ENCODE measurements around the gene PBX4. TPM values are rescaled to one million over a fixed set of nuclear protein-coding genes. Genes with fewer than 3 reads are reported as not detected.

The PBX4 gene
- total RNA-seq, 2 experiments from 2014 or later = 34.4 to 38.4 TPM

- Mint-ChIP-seq H3K27ac (no peak overlapping the region), H3K36me3 (ENCODE audit: low read depth) (no peaks in the 10 kb centered on the region), H3K27me3 (peaks cover 13% of the 10 kb centered on the region), H3K4me3 (no peak overlapping the region), H3K4me1 (peaks cover 21% of the 10 kb centered on the region), H3K9me3 (no peaks in the 10 kb centered on the region)
- DNase-seq = no peak
- CTCF ChIA-PET = interaction anchor here (0.7 to 1.9 kb wide), 3 partner anchors 9 to 11 kb away, joined by 3 to 7 read pairs (median 3); no protein-coding TSS in a partner anchor
- POLR2A ChIA-PET = no interaction called here
These were observed 74.8 kb downstream of the PBX4 start for GRCh38 chr19:19543640-19544039.

DNA sequence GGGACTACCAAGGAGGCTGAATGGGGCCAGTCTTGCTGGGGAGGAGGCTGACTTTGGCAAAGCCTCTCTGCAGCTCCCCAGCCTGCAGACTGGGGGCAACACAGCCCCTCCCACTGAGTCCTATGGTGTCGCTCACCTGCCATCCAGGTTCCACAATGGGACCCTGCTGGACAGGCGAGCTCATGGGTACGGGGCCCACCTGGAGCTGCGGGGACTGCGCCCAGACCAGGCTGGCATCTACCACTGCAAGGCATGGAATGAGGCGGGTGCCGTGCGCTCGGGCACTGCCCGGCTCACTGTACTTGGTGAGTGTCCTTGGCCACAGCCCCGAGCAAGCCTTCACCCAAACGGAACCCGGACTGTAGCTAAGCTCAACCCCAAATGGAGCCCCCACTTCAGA lies 75.4 kb downstream of the PBX4 start:
- Mint-ChIP-seq H3K27me3 (peaks cover 16% of the 10 kb centered on the region), H3K36me3 (ENCODE audit: low read depth) (no peaks in the 10 kb centered on the region), H3K9me3 (no peaks in the 10 kb centered on the region), H3K4me1 (peaks cover 24% of the 10 kb centered on the region), H3K27ac (no peak overlapping the region), H3K4me3 (no peak overlapping the region)
- ChIA-PET POLR2A (no interaction called here), CTCF (interaction anchor here (0.7 to 1.9 kb wide), 3 partner anchors 10 to 11 kb away, joined by 3 to 7 read pairs (median 3); no protein-coding TSS in a partner anchor)
- no peak for DNase-seq

DNA sequence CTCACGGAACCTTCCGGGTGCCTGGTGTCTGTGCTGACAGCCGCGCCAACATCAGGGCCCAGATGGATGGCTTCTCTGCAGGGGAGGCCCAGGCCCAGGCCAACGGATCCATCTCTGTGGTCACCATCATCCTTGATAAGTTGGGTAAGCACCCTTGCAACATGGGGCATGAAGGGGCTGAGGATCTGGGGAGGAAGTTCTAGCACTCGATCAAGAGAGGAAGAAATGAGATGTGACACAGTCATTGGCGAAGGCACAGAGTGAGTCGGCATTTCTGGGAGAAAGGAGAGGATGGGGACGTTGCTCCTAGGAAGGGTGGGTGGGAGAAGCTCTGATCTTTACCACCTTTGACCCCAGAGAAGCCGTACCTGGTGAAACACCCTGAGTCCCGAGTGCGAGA lies 76.0 kb downstream of the PBX4 start:
- Mint-ChIP-seq H3K4me3 (no peak overlapping the region), H3K27me3 (peaks cover 20% of the 10 kb centered on the region), H3K36me3 (ENCODE audit: low read depth) (no peaks in the 10 kb centered on the region), H3K27ac (no peak overlapping the region), H3K4me1 (peaks cover 28% of the 10 kb centered on the region), H3K9me3 (no peaks in the 10 kb centered on the region)
- POLR2A ChIA-PET = no interaction called here
- no peak for DNase-seq
- CTCF ChIA-PET = interaction anchor here (1.2 kb wide), 1 partner anchor 10 kb away, joined by 3 read pairs; no protein-coding TSS in a partner anchor

GRCh38 chr19:19541616-19542015 lies 76.9 kb downstream of the PBX4 start:
- peaks cover 24% of the 10 kb centered on the region for H3K27me3 Mint-ChIP-seq
- no peak for DNase-seq
- H3K4me3 Mint-ChIP-seq = no peak overlapping the region
- POLR2A ChIA-PET = no interaction called here
- CTCF ChIA-PET = interaction anchor here (1.5 to 1.6 kb wide), 2 partner anchors 9 kb away, joined by 5 to 11 read pairs; no protein-coding TSS in a partner anchor
- H3K4me1 Mint-ChIP-seq = peaks cover 31% of the 10 kb centered on the region
- no peak overlapping the region for H3K27ac Mint-ChIP-seq
- H3K36me3 Mint-ChIP-seq (ENCODE audit: low read depth) = peaks cover 1% of the 10 kb centered on the region
- H3K9me3 Mint-ChIP-seq = no peaks in the 10 kb centered on the region

DNA sequence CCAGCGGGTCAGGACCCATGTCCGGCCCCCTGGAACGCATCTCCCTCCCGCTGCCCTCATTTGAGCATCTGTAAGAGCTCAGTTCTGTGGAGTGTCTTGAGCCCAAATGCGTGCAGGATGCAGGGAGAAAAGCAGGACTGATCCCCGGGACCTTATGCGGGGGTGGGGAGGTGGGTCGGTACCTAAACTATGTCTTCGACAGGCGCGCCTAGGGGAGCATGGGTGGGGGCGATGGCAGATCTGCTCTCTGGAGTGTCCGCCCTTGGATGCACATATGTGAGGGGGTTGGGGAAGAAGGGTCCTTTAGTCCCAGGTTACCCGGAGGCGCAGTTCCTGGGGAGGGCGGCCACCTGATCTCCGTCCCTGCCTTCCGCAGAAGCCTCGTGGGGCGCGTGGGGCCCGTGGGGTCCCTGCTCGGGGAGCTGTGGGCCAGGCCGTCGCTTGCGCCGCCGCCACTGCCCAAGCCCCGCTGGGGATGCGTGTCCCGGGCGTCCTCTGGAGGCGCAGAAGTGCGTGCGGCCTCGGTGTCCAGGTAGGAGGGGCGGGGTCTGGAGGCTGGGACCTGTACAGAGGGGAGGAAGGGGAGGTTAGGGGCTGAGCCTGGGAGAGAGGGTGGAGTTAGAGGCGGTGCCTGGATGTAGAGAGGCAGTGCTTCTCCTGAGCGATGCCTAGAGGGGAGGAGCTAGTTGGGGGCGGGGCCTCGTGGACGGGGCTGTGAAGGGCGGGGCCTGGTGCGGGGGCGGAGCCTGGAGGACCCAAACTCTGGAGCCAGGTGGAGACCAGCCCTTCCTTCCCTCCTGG lies 77.6 kb downstream of the PBX4 start:
- CTCF ChIA-PET = interaction anchor here (1.5 to 1.6 kb wide), 2 partner anchors 9 to 10 kb away, joined by 5 to 11 read pairs; no protein-coding TSS in a partner anchor
- H3K9me3 Mint-ChIP-seq = no peaks in the 10 kb centered on the region
- peaks cover 31% of the 10 kb centered on the region for H3K4me1 Mint-ChIP-seq
- H3K27ac Mint-ChIP-seq = no peak overlapping the region
- peaks cover 24% of the 10 kb centered on the region for H3K27me3 Mint-ChIP-seq
- POLR2A ChIA-PET = no interaction called here
- peaks cover 1% of the 10 kb centered on the region for H3K36me3 Mint-ChIP-seq (ENCODE audit: low read depth)
- peak overlapping the region; percentile 32 for H3K4me3 Mint-ChIP-seq
- peak; percentile 73 for DNase-seq

- Mint-ChIP-seq H3K27me3 (peaks cover 24% of the 10 kb centered on the region), H3K4me1 (peaks cover 31% of the 10 kb centered on the region), H3K27ac (no peak overlapping the region), H3K36me3 (ENCODE audit: low read depth) (peaks cover 1% of the 10 kb centered on the region), H3K4me3 (peak overlapping the region; percentile 32), H3K9me3 (no peaks in the 10 kb centered on the region)
- DNase-seq = peak; percentile 58
- POLR2A ChIA-PET = no interaction called here
- CTCF ChIA-PET = interaction anchor here (1.5 to 1.6 kb wide), 2 partner anchors 8 to 11 kb away, joined by 5 to 11 read pairs; no protein-coding TSS in a partner anchor
These were observed 78.3 kb downstream of the PBX4 start for GRCh38 chr19:19540064-19540714.

DNA sequence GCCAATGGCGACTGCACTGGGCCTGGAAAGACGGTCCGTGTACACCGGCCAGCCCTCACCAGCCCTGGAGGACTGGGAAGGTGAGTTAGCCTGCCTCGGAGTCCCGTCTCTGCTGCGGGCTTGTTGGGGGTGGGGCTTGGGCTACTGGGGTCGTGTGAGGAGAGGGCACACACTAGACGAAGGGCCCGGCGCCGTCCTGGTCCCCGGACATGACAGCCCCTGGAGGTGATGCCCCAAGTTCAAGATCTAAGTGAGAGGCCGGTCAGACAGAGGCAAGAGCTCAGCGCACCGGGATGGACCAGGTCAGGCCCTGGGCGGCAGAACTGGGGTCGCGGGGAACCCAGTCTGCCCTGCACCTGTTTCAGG lies 78.8 kb downstream of the PBX4 start:
- Mint-ChIP-seq H3K27ac (no peak overlapping the region), H3K36me3 (ENCODE audit: low read depth) (peaks cover 1% of the 10 kb centered on the region), H3K9me3 (no peaks in the 10 kb centered on the region), H3K4me1 (peaks cover 31% of the 10 kb centered on the region), H3K4me3 (no peak overlapping the region), H3K27me3 (peaks cover 24% of the 10 kb centered on the region)
- no peak for DNase-seq
- ChIA-PET POLR2A (no interaction called here), CTCF (interaction anchor here (0.7 kb wide), 1 partner anchor 74 kb away, joined by 3 read pairs; no protein-coding TSS in a partner anchor)

- no peak overlapping the region for H3K27ac Mint-ChIP-seq
- H3K4me1 Mint-ChIP-seq = peaks cover 34% of the 10 kb centered on the region
- ChIA-PET CTCF (interaction anchor here (0.6 to 1.1 kb wide), 3 partner anchors 9 to 41 kb away, joined by 3 to 5 read pairs (median 3); no protein-coding TSS in a partner anchor), POLR2A (no interaction called here)
- H3K9me3 Mint-ChIP-seq = no peaks in the 10 kb centered on the region
- H3K4me3 Mint-ChIP-seq = no peak overlapping the region
- H3K36me3 Mint-ChIP-seq (ENCODE audit: low read depth) = peaks cover 4% of the 10 kb centered on the region
- DNase-seq = no peak
- peaks cover 24% of the 10 kb centered on the region for H3K27me3 Mint-ChIP-seq
These were observed 79.7 kb downstream of the PBX4 start for GRCh38 chr19:19538785-19539166.

GRCh38 chr19:19538061-19538784 lies 80.3 kb downstream of the PBX4 start, which contains the start of gene CILP2:
CILP2 (plus strand) TSS chr19:19538265; CDS start chr19:19538350, 85 bp downstream.
- Mint-ChIP-seq H3K9me3 (no peaks in the 10 kb centered on the region), H3K4me1 (peaks cover 37% of the 10 kb centered on the region), H3K4me3 (no peak within 1 kb of the TSS), H3K27me3 (peaks cover 24% of the 10 kb centered on the region), H3K36me3 (ENCODE audit: low read depth) (peaks cover 4% of the 10 kb centered on the region), H3K27ac (peak within 1 kb of the TSS; percentile 31)
- no peak for DNase-seq
- ChIA-PET POLR2A (no interaction called here), CTCF (interaction anchor here (0.6 to 1.1 kb wide), 3 partner anchors 9 to 153 kb away, joined by 3 read pairs; no protein-coding TSS in a partner anchor)

DNA sequence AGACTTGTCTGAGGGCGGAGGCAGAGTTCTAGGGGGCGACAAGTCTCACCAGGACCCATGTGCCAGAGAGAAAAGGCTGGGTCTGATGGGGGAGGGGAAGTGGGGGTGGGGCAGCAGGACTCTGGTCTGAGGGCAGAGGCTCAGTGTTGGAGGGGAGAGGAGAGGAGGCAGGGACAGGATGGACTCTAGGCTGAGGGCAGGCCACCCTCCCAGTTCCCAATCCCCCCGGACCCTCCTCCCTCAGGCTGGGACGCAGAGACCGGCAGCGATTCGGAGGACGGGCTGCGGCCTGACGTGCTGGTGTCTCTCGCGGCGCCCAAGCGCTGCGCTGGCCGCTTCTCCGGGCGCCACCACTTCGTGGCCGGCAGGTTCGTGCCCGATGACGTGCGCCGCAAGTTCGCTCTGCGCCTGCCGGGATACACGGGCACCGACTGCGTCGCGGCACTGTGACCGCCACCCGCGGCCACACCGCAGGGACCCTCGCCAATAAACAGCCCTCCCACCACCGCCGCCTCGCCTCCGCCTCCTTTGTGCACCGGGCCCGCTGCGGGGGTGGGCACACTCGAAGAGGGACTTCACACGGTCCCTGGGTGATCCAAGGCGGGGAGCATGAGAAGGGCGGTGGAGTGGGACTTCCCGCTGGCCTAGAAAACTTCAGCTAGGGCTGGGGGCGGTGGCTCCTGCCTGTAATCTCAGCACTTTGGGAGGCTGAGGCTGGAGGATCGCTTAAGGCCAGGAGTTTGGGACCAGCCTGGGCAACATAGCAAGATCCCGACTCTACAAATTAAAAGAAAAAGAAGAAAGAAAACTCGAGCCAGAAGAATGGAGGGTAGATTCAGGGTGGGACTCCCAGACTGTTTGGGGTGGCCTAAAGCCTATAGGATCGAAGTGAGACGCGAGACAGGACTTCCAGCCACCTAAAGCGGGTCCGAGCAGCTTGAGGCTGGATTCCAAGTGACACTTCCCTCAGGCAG lies 81.1 kb downstream of the PBX4 start:
- peaks cover 37% of the 10 kb centered on the region for H3K4me1 Mint-ChIP-seq
- H3K9me3 Mint-ChIP-seq = no peaks in the 10 kb centered on the region
- no peak for DNase-seq
- H3K27me3 Mint-ChIP-seq = peaks cover 24% of the 10 kb centered on the region
- peak overlapping the region; percentile 31 for H3K27ac Mint-ChIP-seq
- peaks cover 4% of the 10 kb centered on the region for H3K36me3 Mint-ChIP-seq (ENCODE audit: low read depth)
- H3K4me3 Mint-ChIP-seq = no peak overlapping the region
- POLR2A ChIA-PET = no interaction called here
- CTCF ChIA-PET = interaction anchor here (0.6 kb wide), 1 partner anchor 152 kb away, joined by 3 read pairs; no protein-coding TSS in a partner anchor

DNA sequence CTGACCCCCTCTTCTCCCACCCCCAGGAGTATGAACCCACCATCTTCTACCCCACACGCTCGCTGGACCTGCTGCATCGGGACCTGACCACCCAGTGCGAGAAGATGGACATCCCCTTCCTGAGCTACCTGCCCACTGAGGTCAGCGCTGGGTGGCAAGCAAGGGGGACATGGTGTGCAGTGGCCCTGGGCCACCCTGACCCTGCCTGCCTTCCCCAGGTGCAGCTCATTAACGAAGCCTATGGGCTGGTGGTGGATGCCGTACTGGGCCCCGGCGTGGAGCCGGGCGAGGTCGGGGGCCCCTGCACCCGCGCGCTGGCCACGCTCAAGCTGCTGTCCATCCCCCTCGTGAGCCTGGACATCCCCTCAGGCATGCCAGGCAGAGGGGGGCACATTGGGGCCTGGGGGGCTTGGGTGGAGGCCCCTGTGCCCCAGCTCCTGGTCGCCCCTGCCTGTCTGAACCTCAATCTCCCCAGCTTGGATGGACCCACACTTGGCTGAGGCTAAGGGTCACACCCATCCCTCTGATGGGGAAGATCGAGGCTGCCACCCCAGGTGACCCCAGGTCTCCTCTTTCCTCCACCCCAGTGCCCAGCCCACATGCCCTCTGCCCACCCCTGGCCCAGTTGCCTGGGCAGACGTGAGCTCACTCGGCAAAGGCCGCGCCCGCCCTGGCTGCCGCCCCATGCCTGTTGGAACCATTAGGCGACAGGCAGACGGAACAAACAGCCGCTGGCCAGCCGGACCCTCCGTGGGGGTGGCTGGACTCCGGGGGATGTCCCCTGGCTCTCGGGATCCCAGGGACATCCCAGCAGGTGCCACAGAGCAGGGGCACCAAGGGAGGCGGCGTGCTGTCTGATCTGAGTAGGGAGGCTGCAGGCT lies 82.9 kb downstream of the PBX4 start:
- Mint-ChIP-seq H3K4me3 (no peak overlapping the region), H3K27ac (no peak overlapping the region), H3K4me1 (peaks cover 29% of the 10 kb centered on the region), H3K36me3 (ENCODE audit: low read depth) (peaks cover 7% of the 10 kb centered on the region), H3K27me3 (peaks cover 21% of the 10 kb centered on the region), H3K9me3 (no peaks in the 10 kb centered on the region)
- POLR2A ChIA-PET = no interaction called here
- DNase-seq = no peak
- CTCF ChIA-PET = interaction anchor here (1.4 kb wide), 1 partner anchor 108 kb away, joined by 4 read pairs; the partner anchor contains the start of gene GMIP

Measured in activated CD4-positive, alpha-beta T cell treated with anti-CD3 and anti-CD28 coated beads, Interleukin-2, amount 10 ng/mL, durations not matched to agents 7 days and 5 days (primary cell).